Body of pancreas (tissue), 4 donors: Measurements from ENCODE around the gene PRR14.

ENCODE experiments used
- CTCF ChIP-seq, 7 experiments: fragments of 450-650 bp in 4 of 7; fragments of 200-600 bp in 3 of 7; sonication (generic) in 3 of 7; IDR thresholded peaks; one replicate each; pipeline ENCODE4 v1.5.1; 2016 to 2019; ENCODE audit warnings: antibody characterized with exemption in 7 of 7
- POLR2A ChIP-seq, 3 donors: fragments of 450-650 bp; IDR thresholded peaks; one replicate each; pipeline ENCODE4 v1.6.1; 2016; ENCODE audit warnings: antibody characterized with exemption in 3 of 3, mild to moderate bottlenecking in 2 of 3

- TF ChIP-seq CTCF (IDR thresholded peaks at IDR 0.05) (peak in 5 of 7 experiments; percentile 9 to 69 (median 47)), POLR2A (IDR thresholded peaks at IDR 0.05) (peak; percentile 41 to 71 (median 61))
Observed at GRCh38 chr16:30650369-30651123, at the start of gene PRR14.
